Peyer's patch (tissue), 4 donors: ENCODE data around the gene GOLGA6A.

Experiments
- POLR2A ChIP-seq, 2 donors: fragments of 450-650 bp; IDR thresholded peaks; one replicate each; pipeline ENCODE4 v1.5.1; 2017; ENCODE audit warnings: antibody characterized with exemption in 2 of 2, mild to moderate bottlenecking in 2 of 2, moderate library complexity in 2 of 2
- TF ChIP-seq, protein P1 (sequence below), 6 experiments: fragments of 450-650 bp in 4 of 6; fragments of 200-600 bp in 2 of 6; sonication (generic) in 1 of 6; IDR thresholded peaks; one replicate each; pipeline ENCODE4 v1.5.1; 2017 to 2019; ENCODE audit warnings: antibody characterized with exemption in 6 of 6, mild to moderate bottlenecking in 3 of 6, moderate library complexity in 1 of 6

GRCh38 chr15:74131628-74132413, 49.5 kb upstream of the GOLGA6A start:
- TF ChIP-seq POLR2A (IDR thresholded peaks at IDR 0.05) = no peak
- TF ChIP-seq, protein P1, sequence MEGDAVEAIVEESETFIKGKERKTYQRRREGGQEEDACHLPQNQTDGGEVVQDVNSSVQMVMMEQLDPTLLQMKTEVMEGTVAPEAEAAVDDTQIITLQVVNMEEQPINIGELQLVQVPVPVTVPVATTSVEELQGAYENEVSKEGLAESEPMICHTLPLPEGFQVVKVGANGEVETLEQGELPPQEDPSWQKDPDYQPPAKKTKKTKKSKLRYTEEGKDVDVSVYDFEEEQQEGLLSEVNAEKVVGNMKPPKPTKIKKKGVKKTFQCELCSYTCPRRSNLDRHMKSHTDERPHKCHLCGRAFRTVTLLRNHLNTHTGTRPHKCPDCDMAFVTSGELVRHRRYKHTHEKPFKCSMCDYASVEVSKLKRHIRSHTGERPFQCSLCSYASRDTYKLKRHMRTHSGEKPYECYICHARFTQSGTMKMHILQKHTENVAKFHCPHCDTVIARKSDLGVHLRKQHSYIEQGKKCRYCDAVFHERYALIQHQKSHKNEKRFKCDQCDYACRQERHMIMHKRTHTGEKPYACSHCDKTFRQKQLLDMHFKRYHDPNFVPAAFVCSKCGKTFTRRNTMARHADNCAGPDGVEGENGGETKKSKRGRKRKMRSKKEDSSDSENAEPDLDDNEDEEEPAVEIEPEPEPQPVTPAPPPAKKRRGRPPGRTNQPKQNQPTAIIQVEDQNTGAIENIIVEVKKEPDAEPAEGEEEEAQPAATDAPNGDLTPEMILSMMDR (IDR thresholded peaks at IDR 0.05) = no peak
